Nucleus accumbens (tissue), 56 donors: ENCODE measurements around the gene MAGT1.
"Not testable (repeated sequence)": the region's sequence is repeated elsewhere in the genome, so short reads cannot be mapped to it uniquely, and the experiment has no call there.

Experiments
- DNase-seq, 56 donors: peaks; one replicate each; lab custom pipeline; 2025; lab: John Stamatoyannopoulos, UW

MAGT1 gene

DNA sequence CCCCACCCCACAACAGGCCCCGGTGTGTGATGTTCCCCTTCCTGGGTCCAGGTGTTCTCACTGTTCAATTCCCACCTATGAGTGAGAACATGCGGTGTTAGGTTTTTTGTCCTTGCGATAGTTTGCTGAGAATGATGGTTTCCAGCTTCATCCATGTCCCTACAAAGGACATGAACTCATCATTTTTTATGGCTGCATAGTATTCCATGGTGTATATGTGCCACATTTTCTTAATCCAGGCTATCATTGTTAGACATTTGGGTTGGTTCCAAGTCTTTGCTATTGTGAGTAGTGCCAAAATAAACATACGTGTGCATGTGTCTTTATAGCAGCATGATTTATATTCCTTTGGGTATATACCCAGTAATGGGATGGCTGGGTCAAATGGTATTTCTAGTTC is 13.8 kb downstream of the MAGT1 start:
- DNase-seq: not testable (repeated sequence)

DNA sequence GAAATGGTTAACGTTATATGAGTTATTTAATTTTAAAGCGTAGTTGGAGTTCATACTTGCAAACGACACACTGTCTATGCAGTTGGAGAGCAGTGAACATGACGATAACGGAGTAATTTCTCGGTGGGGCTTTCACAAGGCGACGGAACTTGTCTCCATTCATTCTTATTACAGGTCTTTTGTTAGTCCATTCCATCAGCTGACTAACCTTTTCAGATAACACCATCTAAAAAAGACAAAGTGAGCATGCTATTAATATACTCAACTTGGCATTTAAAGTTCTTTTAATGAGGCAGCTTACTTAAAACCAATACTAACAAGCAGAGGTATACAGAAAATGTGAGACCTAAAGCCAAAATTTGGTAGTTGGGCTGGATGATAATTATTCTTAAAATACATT is 19.9 kb downstream of the MAGT1 start:
- DNase-seq: no peak

DNA sequence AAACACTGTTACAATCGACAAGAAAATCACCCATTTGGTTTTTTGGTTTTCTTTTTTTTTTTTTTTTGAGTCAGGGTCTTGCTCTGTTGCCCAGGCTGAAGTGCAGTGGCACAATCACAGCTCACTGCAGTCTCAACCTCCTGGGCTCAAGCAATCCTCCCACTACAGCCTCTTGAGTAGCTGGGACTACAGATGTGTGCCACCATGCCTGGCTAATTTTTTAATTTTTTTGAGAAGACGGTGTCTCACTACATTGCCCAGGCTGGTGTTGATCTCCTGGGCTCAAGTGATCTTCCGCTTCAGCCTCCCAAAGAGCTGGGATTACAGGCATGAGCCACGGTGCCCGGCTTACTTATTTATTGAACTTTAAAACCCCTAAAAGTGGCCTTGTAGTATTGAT is 63.7 kb downstream of the MAGT1 start:
- DNase-seq: not testable (repeated sequence)

DNA sequence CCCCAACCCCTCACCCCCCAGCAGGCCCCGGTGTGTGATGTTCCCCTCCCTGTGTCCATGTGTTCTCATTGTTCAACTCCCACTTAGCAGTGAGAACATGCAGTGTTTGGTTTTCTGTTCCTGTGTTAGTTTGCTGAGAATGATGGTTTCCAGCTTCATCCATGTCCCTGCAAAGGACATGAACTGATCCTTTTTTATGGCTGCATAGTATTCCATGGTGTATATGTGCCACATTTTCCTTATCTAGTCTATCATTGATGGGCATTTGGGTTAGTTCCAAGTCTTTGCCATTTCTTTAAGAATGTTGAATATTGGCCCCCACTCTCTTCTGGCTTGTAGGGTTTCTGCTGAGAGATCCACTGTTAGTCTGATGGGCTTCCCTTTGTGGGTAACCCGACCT is 73.2 kb downstream of the MAGT1 start:
- not testable (repeated sequence) for DNase-seq

DNA sequence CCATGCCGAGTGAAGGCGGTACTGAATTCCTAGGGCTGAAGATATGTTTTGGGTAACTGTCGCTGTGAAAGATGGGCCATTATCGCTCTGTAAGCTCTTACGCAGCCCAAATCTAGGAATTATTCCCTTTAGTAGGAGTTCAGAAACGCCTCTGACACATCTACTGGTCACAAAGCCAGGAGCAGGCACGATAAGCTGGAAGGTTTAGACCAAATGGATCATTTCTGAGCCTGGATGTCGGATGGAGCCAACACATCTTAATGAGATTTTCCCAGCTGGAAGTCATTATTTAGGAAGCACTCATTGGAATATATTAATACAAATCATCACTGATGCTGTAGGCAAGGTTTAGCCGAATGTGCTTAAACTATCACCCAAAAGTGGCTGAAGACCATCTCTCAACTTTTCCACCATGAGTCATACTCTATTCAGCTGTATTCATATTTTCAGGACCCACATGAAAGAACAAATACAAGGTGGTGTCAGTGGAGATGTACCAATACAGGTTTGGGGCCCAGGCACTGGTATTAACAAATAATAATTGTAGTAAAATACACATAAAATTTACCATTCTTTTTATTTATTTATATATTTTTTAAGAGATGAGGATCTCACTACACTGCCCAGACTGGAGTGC is 75.0 kb downstream of the MAGT1 start:
- DNase-seq: no peak

DNA sequence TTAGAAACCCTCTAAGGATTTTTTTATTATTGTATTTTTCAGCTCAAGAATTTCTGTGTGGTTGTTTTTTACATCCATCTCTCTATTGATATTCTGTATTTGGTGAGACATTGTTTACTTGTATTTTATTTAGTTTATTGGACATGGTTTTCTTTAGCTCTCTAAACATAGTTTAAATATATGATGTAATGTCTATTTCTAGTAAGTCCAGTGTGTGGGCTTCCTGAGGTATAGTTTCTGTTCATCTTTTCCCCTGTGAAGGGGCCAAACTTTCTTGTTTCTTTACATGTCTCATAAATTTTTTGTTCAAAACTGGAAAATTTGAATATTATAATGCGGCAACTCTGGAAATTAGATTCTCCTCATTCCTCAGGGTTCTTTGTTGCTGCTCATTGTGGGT is 81.0 kb downstream of the MAGT1 start:
- no peak for DNase-seq

- no peak for DNase-seq
Observed at GRCh38 chrX:77802201-77802600, 93.0 kb downstream of the MAGT1 start.

- no peak for DNase-seq
Observed at GRCh38 chrX:77795124-77795523, 100.1 kb downstream of the MAGT1 start.

DNA sequence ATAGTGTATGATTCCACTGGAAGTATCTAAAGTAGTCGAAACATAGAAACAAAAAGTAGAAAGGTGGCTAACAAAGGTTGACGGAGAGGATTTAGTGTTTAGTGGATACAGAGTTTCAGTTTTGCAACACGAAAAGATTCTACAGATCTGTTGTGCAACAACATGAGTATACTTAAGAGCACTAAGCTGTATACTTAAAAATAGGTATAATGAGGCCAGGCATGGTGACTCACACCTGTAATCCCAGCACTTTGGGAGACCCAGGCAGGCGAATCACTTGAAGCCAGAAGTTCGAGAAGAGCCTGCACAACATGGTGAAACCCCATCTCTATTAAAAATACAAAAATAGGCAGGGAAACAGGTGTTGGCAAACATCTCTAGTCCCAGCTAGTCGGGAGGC is 101.3 kb downstream of the MAGT1 start:
- no peak for DNase-seq

- peak in 5 of 56 donors; percentile 0 to 10 (median 0) for DNase-seq
Observed at GRCh38 chrX:77788050-77788449, 107.2 kb downstream of the MAGT1 start.

DNA sequence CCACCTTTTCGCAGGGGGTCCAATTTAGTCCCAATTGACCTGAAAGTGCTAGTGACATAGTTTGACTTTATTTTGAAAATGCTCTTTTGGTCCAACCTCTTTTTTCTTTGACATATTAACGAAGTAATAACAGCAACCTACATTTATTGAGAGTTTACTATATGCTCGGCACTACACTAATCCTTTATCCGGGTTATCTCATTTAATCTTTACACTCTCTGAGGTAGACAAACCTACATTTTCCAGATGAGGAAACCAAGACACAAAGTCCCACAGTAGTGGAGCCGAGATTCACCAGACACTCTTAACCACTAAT is 108.9 kb downstream of the MAGT1 start:
- no peak for DNase-seq

DNA sequence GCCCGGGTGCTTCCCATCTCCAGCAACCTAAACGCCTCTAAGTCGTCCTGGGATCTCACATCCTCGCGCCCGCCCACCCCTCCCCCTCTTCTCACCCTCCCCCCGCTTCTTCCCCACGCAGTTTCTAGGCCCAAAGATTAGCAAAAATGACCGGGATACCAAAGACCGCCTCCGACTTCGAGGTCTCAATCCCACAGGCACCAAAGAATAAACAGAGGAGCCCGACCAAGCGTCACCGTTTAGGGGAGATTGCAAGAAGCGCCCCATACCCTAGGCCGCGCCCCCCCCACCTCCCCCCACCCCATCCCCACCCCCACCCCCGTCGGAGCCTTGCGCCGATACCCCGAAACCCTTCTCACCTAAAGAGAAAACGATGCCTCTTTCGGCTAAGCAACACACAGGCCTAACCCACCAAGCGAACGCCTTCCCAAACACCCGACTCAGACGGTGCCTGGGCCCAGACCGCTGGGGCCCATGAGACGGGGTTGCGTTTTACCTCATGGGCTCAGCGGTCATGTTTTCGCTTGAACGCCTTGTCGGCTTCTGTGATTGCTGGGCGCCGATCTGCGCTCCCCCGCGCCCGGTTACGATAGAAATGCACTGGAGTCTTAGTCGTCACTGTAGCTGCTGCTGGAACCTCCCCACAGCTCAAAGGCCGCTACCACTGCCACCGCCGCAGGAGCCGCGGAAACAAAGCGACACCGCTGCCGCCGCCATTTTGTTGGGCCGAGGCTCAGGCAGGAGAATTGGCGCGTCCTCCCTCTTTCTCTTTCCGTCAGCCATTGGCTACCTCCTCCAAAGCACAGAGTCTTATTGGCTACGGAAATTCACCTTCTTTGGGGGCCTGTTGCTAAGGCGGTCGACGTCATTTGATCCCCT is 109.5 kb downstream of the MAGT1 start, which contains the start of gene ATRX:
Gene ATRX (minus strand): TSS at position 731 of the 879 bp plus-strand sequence. CDS start 215 bp downstream, at position 516.
- peak in 54 of 56 donors; percentile 2 to 79 (median 54) for DNase-seq

DNA sequence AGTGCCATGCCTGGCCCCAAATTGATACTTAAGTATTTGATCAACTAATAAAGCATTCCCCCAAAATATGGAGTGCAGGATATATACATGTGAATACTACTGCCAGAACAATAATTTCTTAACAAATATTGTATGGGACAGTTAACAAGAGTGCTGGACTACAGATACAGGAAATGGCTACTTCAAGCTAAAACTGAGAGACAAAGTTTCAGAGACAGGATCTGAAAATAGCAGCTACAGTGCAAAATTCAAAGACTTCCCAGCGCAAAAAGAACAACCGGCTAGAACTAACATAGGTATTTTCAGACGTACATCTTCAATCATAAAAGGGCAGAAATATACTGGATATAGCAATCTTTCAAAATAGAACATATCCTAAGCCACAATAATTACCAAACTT is 115.5 kb downstream of the MAGT1 start:
- no peak for DNase-seq

- DNase-seq: no peak
Observed at GRCh38 chrX:77776659-77777058, 118.6 kb downstream of the MAGT1 start.
